OCI-LY3 (cell line): ENCODE measurements around the gene MYO16.

Source experiments
- H2AFZ ChIP-seq: fragments of 200-600, 300-600 bp; shearing (Covaris generic); 2 replicates; pipeline ENCODE4 v1.6.0; 2014; ENCODE audit warnings: antibody characterized with exemption, low read depth, low read length
- H3K27ac ChIP-seq: fragments of 200-600, 300-600 bp; sonication (generic); 2 replicates; pipeline ENCODE4 v1.5.1; 2014; ENCODE audit warnings: mild to moderate bottlenecking, low read length, moderate library complexity, mixed read lengths
- H3K27me3 ChIP-seq: fragments of 200-600, 300-600 bp; sonication (generic); 2 replicates; pipeline ENCODE4 v1.6.1; 2014; ENCODE audit warnings: low read depth, low read length, mixed read lengths
- H3K36me3 ChIP-seq: fragments of 200-600, 300-600 bp; sonication (generic); replicated peaks from 2 replicates; pipeline ENCODE3; 2014; ENCODE audit warnings: low read depth, low read length, mixed read lengths
- H3K4me1 ChIP-seq: fragments of 300-600, 200-600 bp; sonication (generic); 2 replicates; pipeline ENCODE4 v1.6.1; 2014; ENCODE audit warnings: low read length, mixed read lengths
- H3K4me2 ChIP-seq: fragments of 200-600, 300-600 bp; sonication (generic); 2 replicates; pipeline ENCODE4 v1.6.1; 2014; ENCODE audit warnings: low read length, mixed read lengths
- H3K4me3 ChIP-seq: fragments of 300-600, 200-600 bp; sonication (generic); 2 replicates; pipeline ENCODE4 v1.5.1; 2014; ENCODE audit warnings: antibody characterized with exemption, mild to moderate bottlenecking, low read length, moderate library complexity
- H3K79me2 ChIP-seq: fragments of 300-600, 200-600 bp; shearing (Covaris generic); 2 replicates; pipeline ENCODE4 v1.6.1; 2014; ENCODE audit warnings: mild to moderate bottlenecking, low read length, mixed read lengths
- H3K9ac ChIP-seq: fragments of 300-600, 200-600 bp; shearing (Covaris generic); 2 replicates; pipeline ENCODE4 v1.6.0; 2014; ENCODE audit warnings: mild to moderate bottlenecking, low read length, moderate library complexity
- H3K9me3 ChIP-seq: fragments of 200-600, 300-600 bp; shearing (Covaris generic); 2 replicates; pipeline ENCODE4 v1.6.1; 2014; ENCODE audit warnings: low read length, mixed read lengths; ENCODE audit not compliant: insufficient read depth
- H4K20me1 ChIP-seq: fragments of 200-600, 300-600 bp; sonication (generic); 2 replicates; pipeline ENCODE4 v1.6.1; 2016; ENCODE audit warnings: low read length, mixed read lengths; ENCODE audit not compliant: insufficient read depth
- EZH2phosphoT487 ChIP-seq: fragments of 200-600 bp; shearing (Covaris generic); IDR thresholded peaks from 2 replicates; pipeline ENCODE4 v1.6.1; 2018; ENCODE audit warnings: antibody characterized with exemption, mixed run types, low read depth
- TF ChIP-seq, protein P1 (sequence below): fragments of 200-600, 300-600 bp; sonication (generic); IDR thresholded peaks from 2 replicates; pipeline ENCODE4 v1.5.1; 2014; ENCODE audit warnings: antibody characterized with exemption, low read length, low read depth

MYO16 gene

DNA sequence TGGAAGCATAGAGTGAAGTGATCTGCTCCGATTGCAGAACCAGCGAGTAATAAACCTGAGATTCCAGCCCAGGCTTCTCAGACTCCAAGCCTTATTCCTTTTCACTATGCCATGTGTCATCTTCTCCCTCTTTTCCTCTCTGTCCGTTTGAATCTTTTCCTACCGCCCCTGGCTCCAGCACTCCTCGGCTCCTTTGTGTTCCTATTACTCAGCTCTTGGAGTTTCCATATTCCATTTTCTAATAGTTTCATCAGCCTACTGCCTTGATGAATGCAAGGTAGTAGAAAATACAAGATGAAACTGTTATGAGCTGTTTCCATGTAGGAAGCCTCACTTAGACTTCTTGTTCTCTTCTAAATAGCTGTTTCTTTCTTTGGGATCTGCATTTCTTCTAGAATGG lies 138.6 kb downstream of the MYO16 start:
- no peaks in the 10 kb centered on the region for H3K9me3 ChIP-seq
- H3K27ac ChIP-seq, result no peak overlapping the region
- H3K79me2 ChIP-seq, result no peaks in the 10 kb centered on the region
- no peak overlapping the region for H3K4me2 ChIP-seq
- H3K4me3 ChIP-seq, result no peak overlapping the region
- no peaks in the 10 kb centered on the region for H4K20me1 ChIP-seq
- H3K4me1 ChIP-seq, result no peaks in the 10 kb centered on the region
- no peak overlapping the region for H2AFZ ChIP-seq
- TF ChIP-seq, protein P1, sequence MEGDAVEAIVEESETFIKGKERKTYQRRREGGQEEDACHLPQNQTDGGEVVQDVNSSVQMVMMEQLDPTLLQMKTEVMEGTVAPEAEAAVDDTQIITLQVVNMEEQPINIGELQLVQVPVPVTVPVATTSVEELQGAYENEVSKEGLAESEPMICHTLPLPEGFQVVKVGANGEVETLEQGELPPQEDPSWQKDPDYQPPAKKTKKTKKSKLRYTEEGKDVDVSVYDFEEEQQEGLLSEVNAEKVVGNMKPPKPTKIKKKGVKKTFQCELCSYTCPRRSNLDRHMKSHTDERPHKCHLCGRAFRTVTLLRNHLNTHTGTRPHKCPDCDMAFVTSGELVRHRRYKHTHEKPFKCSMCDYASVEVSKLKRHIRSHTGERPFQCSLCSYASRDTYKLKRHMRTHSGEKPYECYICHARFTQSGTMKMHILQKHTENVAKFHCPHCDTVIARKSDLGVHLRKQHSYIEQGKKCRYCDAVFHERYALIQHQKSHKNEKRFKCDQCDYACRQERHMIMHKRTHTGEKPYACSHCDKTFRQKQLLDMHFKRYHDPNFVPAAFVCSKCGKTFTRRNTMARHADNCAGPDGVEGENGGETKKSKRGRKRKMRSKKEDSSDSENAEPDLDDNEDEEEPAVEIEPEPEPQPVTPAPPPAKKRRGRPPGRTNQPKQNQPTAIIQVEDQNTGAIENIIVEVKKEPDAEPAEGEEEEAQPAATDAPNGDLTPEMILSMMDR, result no peak
- TF ChIP-seq EZH2phosphoT487, result no peak
- H3K9ac ChIP-seq, result no peak overlapping the region
- H3K27me3 ChIP-seq, result no peaks in the 10 kb centered on the region
- no peaks in the 10 kb centered on the region for H3K36me3 ChIP-seq

DNA sequence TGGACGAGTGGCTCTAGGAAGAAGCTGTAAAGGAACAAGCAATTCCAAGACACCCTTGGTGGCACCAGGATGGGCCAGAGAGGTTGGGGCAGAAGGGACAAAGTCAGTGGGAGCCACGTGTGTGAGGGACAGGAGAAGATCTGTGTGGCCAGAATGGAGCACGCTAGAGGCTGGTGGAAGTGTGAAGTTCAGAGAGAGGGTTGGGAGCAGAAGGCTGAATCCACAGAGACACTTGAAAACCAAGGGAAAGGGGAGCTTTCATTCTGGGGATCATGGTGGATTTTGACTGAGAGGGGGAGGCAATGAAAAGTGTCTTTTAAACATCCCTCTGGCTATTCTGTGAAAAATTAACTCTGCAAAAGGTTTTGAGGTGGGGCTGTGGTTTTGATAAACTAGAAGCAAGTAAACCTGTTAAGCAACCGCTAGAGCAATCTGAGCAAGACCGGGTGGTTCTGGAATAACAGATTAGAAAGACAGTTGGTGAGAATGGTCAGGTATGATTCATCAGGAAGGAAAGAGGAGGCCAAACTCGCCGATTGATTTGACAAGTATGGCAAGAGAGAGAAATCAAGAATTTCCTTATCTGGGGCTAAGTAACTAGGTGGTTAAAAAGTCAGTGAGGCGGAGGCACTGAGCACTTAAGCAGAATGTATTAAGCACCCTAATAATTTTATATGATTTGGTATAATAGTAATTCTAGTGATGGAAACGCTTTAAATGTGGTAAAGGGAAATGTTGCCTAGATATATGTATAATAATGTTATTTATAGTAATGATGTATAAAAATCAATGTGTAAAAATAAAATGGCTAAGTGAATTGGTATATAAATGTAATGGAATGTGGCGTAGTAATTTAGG lies 140.0 kb downstream of the MYO16 start:
- no peaks in the 10 kb centered on the region for H3K4me1 ChIP-seq
- no peaks in the 10 kb centered on the region for H3K9me3 ChIP-seq
- H2AFZ ChIP-seq, result no peak overlapping the region
- H3K27ac ChIP-seq, result no peak overlapping the region
- TF ChIP-seq, protein P1, result no peak
- no peak for TF ChIP-seq EZH2phosphoT487
- no peaks in the 10 kb centered on the region for H3K27me3 ChIP-seq
- H3K79me2 ChIP-seq, result no peaks in the 10 kb centered on the region
- H3K9ac ChIP-seq, result no peak overlapping the region
- H4K20me1 ChIP-seq, result no peaks in the 10 kb centered on the region
- H3K4me2 ChIP-seq, result no peak overlapping the region
- H3K4me3 ChIP-seq, result no peak overlapping the region
- no peaks in the 10 kb centered on the region for H3K36me3 ChIP-seq

DNA sequence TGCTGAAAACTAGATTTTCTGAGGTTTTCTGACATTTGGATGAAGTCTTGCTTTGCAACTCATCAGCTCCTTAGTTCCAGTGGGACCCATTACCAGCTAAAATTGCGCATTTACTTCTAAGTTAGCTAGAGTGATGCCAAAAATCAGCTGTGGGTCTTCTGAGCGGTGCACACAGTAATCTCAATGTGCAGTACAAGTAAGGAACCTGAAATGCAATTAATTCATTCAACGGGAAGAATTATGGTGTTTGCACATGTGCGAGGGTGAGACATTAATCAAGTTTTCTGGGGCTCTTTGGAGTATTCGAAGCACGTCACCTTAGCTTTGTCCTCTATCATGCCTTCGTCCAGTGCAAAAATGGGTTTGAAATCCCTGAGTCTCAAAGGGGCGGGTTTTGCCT lies 146.2 kb downstream of the MYO16 start:
- Histone ChIP-seq H3K9me3 (no peaks in the 10 kb centered on the region), H3K27ac (no peak overlapping the region), H3K4me2 (no peak overlapping the region), H3K36me3 (no peaks in the 10 kb centered on the region), H3K27me3 (no peaks in the 10 kb centered on the region), H3K79me2 (no peaks in the 10 kb centered on the region), H3K9ac (no peak overlapping the region), H4K20me1 (no peaks in the 10 kb centered on the region), H3K4me3 (no peak overlapping the region), H2AFZ (no peak overlapping the region), H3K4me1 (no peaks in the 10 kb centered on the region)
- TF ChIP-seq, protein P1, result no peak
- TF ChIP-seq EZH2phosphoT487, result no peak

DNA sequence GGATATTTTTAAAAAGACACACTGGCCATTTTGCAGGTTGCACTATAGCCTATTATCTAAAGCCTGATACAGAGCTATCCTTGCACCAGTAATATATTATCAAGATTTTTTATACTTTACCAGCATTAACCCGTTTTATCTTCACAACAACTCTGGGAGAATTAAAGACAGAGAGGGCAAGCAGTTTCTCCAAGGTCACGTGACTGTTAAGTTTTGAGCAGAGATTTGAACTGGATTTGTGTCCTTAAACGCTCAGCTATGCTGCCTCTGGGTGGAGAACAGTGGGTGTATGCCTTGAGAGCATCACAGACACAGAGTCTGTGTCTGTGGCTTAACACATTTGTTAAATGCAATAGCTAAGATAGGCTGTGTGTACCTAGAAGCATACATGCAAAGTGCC lies 147.2 kb downstream of the MYO16 start:
- H2AFZ ChIP-seq, result no peak overlapping the region
- no peaks in the 10 kb centered on the region for H3K36me3 ChIP-seq
- H3K9me3 ChIP-seq, result no peaks in the 10 kb centered on the region
- no peaks in the 10 kb centered on the region for H4K20me1 ChIP-seq
- H3K79me2 ChIP-seq, result no peaks in the 10 kb centered on the region
- no peaks in the 10 kb centered on the region for H3K27me3 ChIP-seq
- no peak for TF ChIP-seq EZH2phosphoT487
- TF ChIP-seq, protein P1, result no peak
- no peak overlapping the region for H3K27ac ChIP-seq
- no peaks in the 10 kb centered on the region for H3K4me1 ChIP-seq
- no peak overlapping the region for H3K4me3 ChIP-seq
- no peak overlapping the region for H3K9ac ChIP-seq
- no peak overlapping the region for H3K4me2 ChIP-seq
